Measurements from ENCODE around the gene C16orf46. TPM values are rescaled to one million over a fixed set of nuclear protein-coding genes. Genes with fewer than 3 reads are reported as not detected.

The C16orf46 gene
- total and polyA plus RNA-seq, 2 of the 4 experiments (the other 2 are of a cell fraction) = 0.27 to 0.72 TPM

GRCh38 chr16:81107511-81107910, 30.5 kb upstream of the C16orf46 start:
- no peak overlapping the region for H4K5ac ChIP-seq (ENCODE audit: low read depth, low read length)
- WGBS, 2 experiments (ENCODE audit: extremely low coverage in 2 of 2, insufficient read length in 1 of 2) = no CpG with 5 or more reads among the region's 11 CpGs
- H3K79me1 ChIP-seq (ENCODE audit: low read depth in 1 of 2, low read length in 2 of 2) = no peaks in the 10 kb centered on the region
- no peaks in the 10 kb centered on the region; the same call in none of the 2 replicates for H3K27me3 ChIP-seq (ENCODE audit: control insufficient read depth, insufficient read depth, low read length)
- H4K20me1 ChIP-seq (ENCODE audit: insufficient read depth, low read length) = no peaks in the 10 kb centered on the region
- no peak overlapping the region for H3K56ac ChIP-seq (ENCODE audit: extremely low read depth, insufficient read depth, low read length)
- no peaks in the 10 kb centered on the region for H3K4me1 ChIP-seq (ENCODE audit: control insufficient read depth, insufficient read depth, low read length)
- no peak overlapping the region for H3K9ac ChIP-seq (ENCODE audit: low read depth, low read length)
- no peak overlapping the region for H4K91ac ChIP-seq (ENCODE audit: insufficient read depth, low read depth, low read length)
- no peak overlapping the region for H3K18ac ChIP-seq (ENCODE audit: low read depth, low read length)
- no peak overlapping the region for H2BK120ac ChIP-seq (ENCODE audit: low read depth, low read length)
- in situ Hi-C loops (cut with MboI; ENCODE audit: low sequenced_read_pairs) (no loop called here), dilution Hi-C loops (cut with HindIII; ENCODE audit: low sequenced_read_pairs, unreplicated experiment) (no loop called here), intact Hi-C loops (cut with micrococcal nuclease) (no loop called here)
- H2BK20ac ChIP-seq (ENCODE audit: low read depth, low read length) = no peak overlapping the region
- no peaks in the 10 kb centered on the region for H3K9me1 ChIP-seq (ENCODE audit: insufficient read depth, low read length)
- TF ChIP-seq POLR2A (IDR thresholded peaks at IDR 0.05; ENCODE audit: low read depth, low read length) (no peak), FOS (IDR thresholded peaks at IDR 0.05; ENCODE audit: low read depth, low read length) (no peak), RAD21 (IDR thresholded peaks at IDR 0.05; ENCODE audit: low read length) (no peak), USF2 (IDR thresholded peaks at IDR 0.05; ENCODE audit: low read depth, low read length) (no peak), CHD1 (IDR thresholded peaks at IDR 0.05; ENCODE audit: low read depth, low read length) (no peak), CEBPB (IDR thresholded peaks at IDR 0.05; ENCODE audit: low read depth, low read length) (no peak), MXI1 (IDR thresholded peaks at IDR 0.05; ENCODE audit: borderline replicate concordance, low read depth, low read length) (no peak), SMC3 (IDR thresholded peaks at IDR 0.05; ENCODE audit: low read depth, low read length) (no peak)
- no peaks in the 10 kb centered on the region for H3K9me3 ChIP-seq (ENCODE audit: control insufficient read depth, insufficient read depth, low read length)
- no peak overlapping the region for H3K27ac ChIP-seq (ENCODE audit: insufficient read depth, low read length)
- no peak overlapping the region for H2AK9ac ChIP-seq (replicated peaks; ENCODE audit: low read depth, low read length, poor library complexity)
- no peak overlapping the region for H2BK15ac ChIP-seq (ENCODE audit: low read depth, low read length)
- CTCF ChIA-PET = no interaction called here
- no TSS peak for BruUV-seq (replicated peaks)
- H2BK5ac ChIP-seq (ENCODE audit: low read depth, low read length, poor library complexity, severe bottlenecking) = no peak overlapping the region
- no peak overlapping the region for H2AK5ac ChIP-seq (ENCODE audit: low read depth, low read length)
- H3K4me3 ChIP-seq (ENCODE audit: insufficient read depth, low read depth, low read length) = no peak overlapping the region
- no peak overlapping the region for H4K8ac ChIP-seq (ENCODE audit: low read depth in 2 of 2, low read length in 2 of 2)
- no peak overlapping the region for H3K14ac ChIP-seq (replicated peaks; ENCODE audit: low read depth, low read length)
- DNase-seq (no peak), ATAC-seq (ENCODE audit: low read depth) (no peak)
- no peaks in the 10 kb centered on the region for H3K36me3 ChIP-seq (ENCODE audit: control insufficient read depth, insufficient read depth, low read length)
- POLR2A ChIA-PET (ENCODE audit: unreplicated experiment) = no interaction called here
- no peak overlapping the region for H3K23ac ChIP-seq (ENCODE audit: low read depth, low read length)
- no peak overlapping the region for H3K4ac ChIP-seq (ENCODE audit: low read depth, low read length)
- no peak overlapping the region for H2AFZ ChIP-seq (replicated peaks; ENCODE audit: low read length, poor library complexity)
- H3K4me2 ChIP-seq (ENCODE audit: low read depth, low read length) = no peak overlapping the region
